CD4-positive, alpha-beta T cell treated with Interleukin-2 at 100 ng/mL for 4 hours (primary cell): Measurements from ENCODE around the gene RAD1.

Experiments used
- DNase-seq: peaks from one replicate; pipeline ENCODE4 v3.0.0-alpha.2; 2020; ENCODE audit warnings: low spot score

Gene RAD1

DNA sequence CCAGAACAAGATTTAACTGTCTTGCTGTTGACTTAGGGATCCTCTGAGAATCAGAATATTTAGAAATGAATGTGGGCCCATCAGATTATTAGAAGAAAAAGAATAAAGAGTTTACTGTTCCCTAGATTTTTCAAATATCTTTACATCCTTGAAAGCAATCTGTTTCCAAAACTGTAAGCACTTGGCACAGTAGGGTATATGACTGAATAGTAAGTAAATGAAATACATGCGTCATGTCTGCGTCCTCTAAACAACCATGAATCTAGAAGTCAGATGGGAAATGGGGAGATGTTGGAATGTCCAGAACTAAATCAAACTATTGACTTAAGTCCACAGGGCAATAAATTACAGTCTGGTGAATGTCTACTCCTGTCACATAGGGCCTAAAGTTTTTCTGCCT lies 50.2 kb downstream of the RAD1 start:
- DNase-seq = no peak

DNA sequence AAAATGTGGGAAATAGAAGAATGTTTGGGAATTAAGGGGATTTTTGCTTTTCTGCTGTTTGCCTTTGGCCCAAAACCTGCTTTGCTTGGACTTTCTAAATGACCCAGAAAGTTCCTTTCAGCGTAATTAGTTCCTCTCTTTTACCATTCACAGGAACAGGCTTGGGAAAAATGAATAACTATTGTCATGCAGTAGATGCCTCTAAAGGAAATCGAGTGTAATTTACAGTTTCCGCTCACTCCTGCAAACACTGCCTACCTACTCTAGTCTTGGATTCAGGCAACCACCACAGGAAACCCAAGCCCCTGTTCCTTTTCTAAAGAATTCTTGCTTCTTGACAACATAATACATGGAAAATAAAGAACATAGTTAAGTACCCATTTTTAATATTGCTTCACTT lies 51.4 kb downstream of the RAD1 start:
- DNase-seq = no peak

DNA sequence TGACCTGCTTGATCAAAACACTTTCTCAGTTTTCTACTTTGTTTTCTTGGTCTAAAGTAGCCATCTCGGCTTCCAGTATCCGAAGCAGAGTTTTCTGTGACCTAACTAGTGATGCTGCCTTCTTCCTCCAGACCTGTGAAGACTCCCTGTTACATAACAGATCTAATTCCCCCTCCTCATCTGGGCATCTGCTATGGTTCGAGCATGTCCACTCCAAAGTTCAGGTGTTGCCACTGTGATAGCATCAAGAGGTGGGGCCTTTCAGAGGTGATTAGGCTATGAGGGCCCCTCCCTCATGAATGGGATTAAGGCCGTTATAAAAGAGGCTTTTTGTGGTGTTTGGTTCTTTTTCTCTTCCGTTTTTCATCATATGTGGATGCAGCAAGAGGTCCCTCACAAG lies 56.1 kb downstream of the RAD1 start:
- DNase-seq = no peak

DNA sequence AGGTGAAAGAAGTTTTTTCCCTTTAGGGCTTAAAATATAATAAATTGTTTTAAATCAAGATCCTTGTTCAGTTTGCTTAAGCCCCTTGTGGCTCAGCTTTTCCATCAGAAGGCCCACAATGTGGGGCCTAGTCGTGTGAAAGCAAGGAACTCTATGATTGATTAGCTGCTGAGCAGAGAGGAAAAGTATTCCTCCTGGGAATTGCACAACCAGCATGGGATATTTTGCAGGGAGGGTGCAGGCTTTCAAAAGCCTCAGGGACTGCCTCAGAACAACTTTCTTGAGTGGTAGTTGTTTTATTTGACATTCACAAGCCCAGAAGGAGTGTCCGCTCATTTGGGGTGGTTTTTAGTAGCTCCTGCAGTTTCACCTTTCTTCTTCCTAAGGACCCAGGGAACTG lies 56.5 kb downstream of the RAD1 start:
- DNase-seq = no peak

DNA sequence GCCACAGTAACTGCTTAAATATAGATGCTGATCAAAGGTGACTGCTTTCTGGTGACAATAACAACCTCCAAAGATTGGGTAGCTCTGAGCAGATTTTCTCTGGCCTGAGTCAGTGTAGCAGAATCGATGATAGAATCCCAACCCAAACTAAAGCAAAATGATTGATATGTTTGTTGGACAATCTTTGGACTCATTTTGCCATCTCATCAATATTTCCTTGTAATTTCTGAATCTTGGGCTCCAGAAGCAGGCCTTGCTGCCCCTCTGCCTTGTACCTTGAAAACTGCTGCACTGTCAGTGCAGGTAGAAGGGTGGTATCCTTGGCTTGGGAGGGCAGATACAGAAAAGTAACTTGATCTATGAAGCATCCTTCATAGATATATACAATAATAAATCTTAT lies 57.4 kb downstream of the RAD1 start:
- DNase-seq = no peak

DNA sequence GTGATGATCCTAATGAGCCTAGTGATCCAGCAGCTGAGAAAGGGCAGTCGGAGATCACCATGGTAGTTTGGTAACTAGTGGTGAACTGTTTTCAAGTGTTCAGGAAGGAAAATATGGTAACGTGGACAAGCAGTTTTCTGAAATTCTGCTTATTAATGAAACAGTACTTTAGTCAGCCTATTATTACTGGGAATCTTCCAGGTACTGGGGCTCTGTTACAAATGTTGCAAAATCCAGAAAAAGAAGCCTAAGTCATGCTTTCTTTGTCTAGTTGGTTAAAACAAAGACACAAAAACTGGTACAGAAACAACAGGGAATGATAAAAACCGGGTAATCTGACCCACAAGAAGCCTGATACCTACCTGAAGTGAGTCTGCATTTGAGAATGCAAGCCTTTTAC lies 58.1 kb downstream of the RAD1 start:
- no peak for DNase-seq
